ENCODE measurements around the gene HNRNPA0.

The HNRNPA0 gene

GRCh38 chr5:137754961-137755762 lies 999 bp upstream of the HNRNPA0 start:
- no peak for DNase-seq (ENCODE audit: low read depth in 1 of 2, low spot score in 1 of 2)

GRCh38 chr5:137753691-137754187 lies 424 bp downstream of the HNRNPA0 start:
- peak; percentile 20 to 21 for DNase-seq (ENCODE audit: low read depth in 1 of 2, low spot score in 1 of 2)

GRCh38 chr5:137752905-137753690 lies 1.1 kb downstream of the HNRNPA0 start:
- peak; percentile 18 to 22 for DNase-seq (ENCODE audit: low read depth in 1 of 2, low spot score in 1 of 2)

GRCh38 chr5:137751869-137752491 lies 2.2 kb downstream of the HNRNPA0 start:
- no peak for DNase-seq (ENCODE audit: low read depth in 1 of 2, low spot score in 1 of 2)

GRCh38 chr5:137750436-137750835 lies 3.7 kb downstream of the HNRNPA0 start:
- no peak for DNase-seq (ENCODE audit: low read depth in 1 of 2, low spot score in 1 of 2)

- DNase-seq (ENCODE audit: low read depth in 1 of 2, low spot score in 1 of 2) = no peak
These were observed 6.3 kb downstream of the HNRNPA0 start for GRCh38 chr5:137747848-137748247.

- peak in 1 of 2 donors; percentile 37 for DNase-seq (ENCODE audit: low read depth in 1 of 2, low spot score in 1 of 2)
These were observed 11.0 kb downstream of the HNRNPA0 start for GRCh38 chr5:137743031-137743640.

GRCh38 chr5:137741718-137742117 lies 12.4 kb downstream of the HNRNPA0 start:
- no peak for DNase-seq (ENCODE audit: low read depth in 1 of 2, low spot score in 1 of 2)

GRCh38 chr5:137739737-137740136 lies 14.4 kb downstream of the HNRNPA0 start:
- DNase-seq (ENCODE audit: low read depth in 1 of 2, low spot score in 1 of 2) = no peak

GRCh38 chr5:137738947-137739346 lies 15.2 kb downstream of the HNRNPA0 start:
- no peak for DNase-seq (ENCODE audit: low read depth in 1 of 2, low spot score in 1 of 2)

- no peak for DNase-seq (ENCODE audit: low read depth in 1 of 2, low spot score in 1 of 2)
These were observed 16.6 kb downstream of the HNRNPA0 start for GRCh38 chr5:137737349-137738131.

- no peak for DNase-seq (ENCODE audit: low read depth in 1 of 2, low spot score in 1 of 2)
These were observed 17.7 kb downstream of the HNRNPA0 start for GRCh38 chr5:137736496-137736895.

- no peak for DNase-seq (ENCODE audit: low read depth in 1 of 2, low spot score in 1 of 2)
These were observed 18.4 kb downstream of the HNRNPA0 start, which contains the start of gene KLHL3 for GRCh38 chr5:137735555-137736284. Gene KLHL3, minus strand, starts transcription at chr5:137736089. Its CDS starts 443 bp downstream, at chr5:137735646.

GRCh38 chr5:137734962-137735554 lies 19.1 kb downstream of the HNRNPA0 start:
- DNase-seq (ENCODE audit: low read depth in 1 of 2, low spot score in 1 of 2) = no peak

GRCh38 chr5:137734331-137734730 lies 19.8 kb downstream of the HNRNPA0 start:
- no peak for DNase-seq (ENCODE audit: low read depth in 1 of 2, low spot score in 1 of 2)

GRCh38 chr5:137733922-137734321 lies 20.2 kb downstream of the HNRNPA0 start:
- no peak for DNase-seq (ENCODE audit: low read depth in 1 of 2, low spot score in 1 of 2)

- DNase-seq (ENCODE audit: low read depth in 1 of 2, low spot score in 1 of 2) = no peak
These were observed 21.2 kb downstream of the HNRNPA0 start for GRCh38 chr5:137733006-137733405.

GRCh38 chr5:137731176-137731575 lies 23.0 kb downstream of the HNRNPA0 start:
- DNase-seq (ENCODE audit: low read depth in 1 of 2, low spot score in 1 of 2) = no peak

- no peak for DNase-seq (ENCODE audit: low read depth in 1 of 2, low spot score in 1 of 2)
These were observed 23.8 kb downstream of the HNRNPA0 start for GRCh38 chr5:137730336-137730735.
